GM19468 (cell line): ENCODE results near the gene PLEKHG3.

ENCODE experiments used
- ATAC-seq: cut with Tn5 transposase; IDR thresholded peaks from one replicate; pipeline ENCODE4 v1.9.1; 2021; ENCODE audit warnings: mild to moderate bottlenecking, moderate library complexity, moderate number of reproducible peaks; ENCODE audit not compliant: unreplicated experiment; ENCODE audit errors: extremely low read depth

Gene PLEKHG3

DNA sequence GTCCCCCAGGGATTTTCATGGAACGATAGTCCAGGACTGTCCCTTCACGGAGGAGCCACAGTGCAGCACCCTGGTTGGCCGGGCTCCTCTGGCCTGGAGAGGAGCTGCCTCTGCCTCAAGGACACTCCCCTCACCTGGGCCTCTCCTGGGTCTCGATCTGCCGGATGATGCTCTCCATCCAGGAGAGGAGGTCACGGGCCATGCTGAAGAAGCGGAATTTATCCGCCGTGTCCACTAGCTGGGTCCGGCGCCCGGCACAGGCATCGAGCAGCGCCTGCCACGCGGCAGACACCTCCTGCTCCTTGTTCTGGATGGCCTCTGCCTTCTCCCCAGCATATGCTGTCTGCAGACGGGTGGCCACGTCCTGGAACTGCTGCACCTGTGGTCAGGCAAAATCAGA, 66.5 kb downstream of the PLEKHG3 start:
- ATAC-seq: no peak

- ATAC-seq: no peak
Observed at GRCh38 chr14:64771161-64771560, 66.9 kb downstream of the PLEKHG3 start.

DNA sequence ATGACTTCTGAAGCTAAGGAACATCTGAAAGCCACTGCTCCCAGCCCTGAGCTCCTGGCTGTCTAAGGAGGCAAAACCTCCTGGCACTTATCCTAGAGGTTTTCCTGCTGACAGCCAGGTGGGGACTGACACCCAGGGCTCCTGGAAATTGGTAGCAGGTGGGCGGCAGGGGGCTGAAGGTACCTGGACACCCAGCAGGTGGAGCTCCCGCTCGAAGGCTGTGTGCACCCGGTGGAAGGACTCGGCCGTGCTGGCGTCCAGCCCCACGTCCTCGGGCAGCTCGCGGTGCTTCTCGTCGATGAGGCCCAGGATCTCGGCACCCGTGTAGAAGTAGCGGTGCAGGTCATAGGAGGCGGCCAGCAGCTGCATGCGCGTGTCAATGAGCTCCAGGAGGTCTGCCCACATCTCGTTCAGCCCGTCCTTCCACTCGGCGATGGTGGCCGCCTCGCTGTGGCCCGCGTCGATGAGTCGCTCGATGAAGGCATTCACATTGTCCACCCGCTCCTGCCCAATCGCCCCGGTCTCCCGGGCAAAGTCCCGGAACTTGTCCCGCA, 68.2 kb downstream of the PLEKHG3 start:
- no peak for ATAC-seq

GRCh38 chr14:64773046-64773445, 68.8 kb downstream of the PLEKHG3 start:
- no peak for ATAC-seq

DNA sequence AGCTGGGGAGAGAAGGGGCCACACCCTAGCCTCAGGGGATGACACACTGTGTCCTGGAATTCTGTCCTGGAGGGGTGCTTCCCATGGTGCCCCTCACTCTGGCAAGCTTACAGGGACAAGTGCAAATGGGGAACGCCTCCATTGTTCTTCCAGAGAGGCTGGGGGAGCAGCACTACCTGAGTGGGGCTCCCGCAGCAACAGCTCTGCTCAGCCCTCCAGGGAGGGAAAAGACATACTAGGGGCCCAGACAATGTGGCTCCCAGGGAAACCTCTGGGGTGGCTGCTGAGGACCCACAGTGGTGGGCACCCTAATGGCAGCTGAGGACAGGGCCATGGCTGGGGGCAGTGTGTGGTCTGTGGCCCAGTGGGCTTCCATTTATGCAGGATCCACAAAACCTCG, 69.4 kb downstream of the PLEKHG3 start:
- ATAC-seq: no peak

DNA sequence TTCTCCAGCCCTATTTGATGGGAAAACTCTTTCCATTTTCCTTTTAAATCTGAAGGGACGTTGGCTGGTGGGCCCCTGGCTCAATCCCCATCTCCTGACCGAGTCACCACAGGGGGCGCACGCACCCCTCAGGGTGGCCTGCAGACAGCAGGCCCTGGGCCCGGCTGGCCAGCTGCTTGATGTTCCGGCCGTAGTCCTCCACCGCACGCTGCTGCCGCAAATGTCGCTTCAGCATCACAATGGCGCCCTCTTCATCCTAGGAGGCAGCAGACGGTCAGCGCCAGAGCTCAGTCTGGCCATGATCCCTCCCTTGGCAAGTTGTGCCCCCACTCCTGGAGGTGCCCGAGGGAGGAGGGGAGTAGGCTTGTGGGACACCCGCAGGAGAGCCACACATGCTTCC, 70.0 kb downstream of the PLEKHG3 start:
- ATAC-seq: no peak

DNA sequence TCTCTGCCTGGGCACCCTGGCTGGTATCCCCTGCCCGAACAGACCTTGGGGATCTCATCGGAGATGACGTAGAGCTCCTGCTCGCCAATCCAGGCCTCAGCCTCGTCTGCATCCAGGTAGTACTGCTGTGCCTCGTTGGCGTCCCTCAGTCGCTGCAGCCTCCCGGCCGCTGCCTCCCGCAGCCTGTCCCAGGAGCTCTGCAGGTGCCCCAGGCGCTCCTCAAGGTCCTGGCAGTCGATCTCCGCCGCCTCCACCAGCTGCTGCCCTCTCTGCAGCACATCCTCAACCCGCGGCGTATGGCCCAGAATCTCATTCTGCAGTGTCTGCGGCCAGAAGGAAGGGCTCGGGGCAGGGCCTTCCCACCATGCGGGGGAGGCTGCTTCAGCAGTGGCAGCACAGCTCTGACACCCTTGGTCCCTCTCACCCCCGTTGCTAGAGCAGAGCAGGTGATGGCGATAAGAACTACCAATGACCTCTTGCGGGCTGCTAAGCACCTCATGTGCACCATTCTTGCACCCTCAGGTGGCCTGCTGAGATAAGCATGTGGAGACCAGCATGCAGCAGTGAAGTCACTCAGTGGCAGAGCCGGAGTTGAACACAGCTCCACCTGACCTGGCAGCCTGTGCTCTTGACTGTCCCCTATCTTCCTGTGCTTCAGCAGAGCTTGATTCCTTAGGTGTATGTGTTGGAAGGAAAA, 71.0 kb downstream of the PLEKHG3 start:
- ATAC-seq: no peak

DNA sequence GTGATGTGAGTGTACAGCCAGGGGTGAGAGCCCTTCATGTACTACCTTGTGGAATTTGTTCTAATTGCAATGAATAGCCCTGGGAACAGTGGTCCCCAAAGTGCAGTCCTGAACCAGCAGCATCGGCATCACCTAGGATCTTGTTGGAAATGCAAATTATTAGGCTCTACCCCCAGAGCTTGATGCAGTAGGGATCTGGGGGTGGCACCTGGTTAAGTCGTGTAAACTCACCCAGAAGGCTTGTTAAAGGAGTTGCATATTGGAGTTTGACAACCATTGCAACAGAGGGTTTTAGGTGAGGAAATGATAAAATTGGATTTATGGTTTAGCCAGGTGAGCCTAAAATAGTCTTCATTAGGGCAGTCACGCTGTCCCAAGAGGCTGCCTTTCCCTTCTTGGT, 73.2 kb downstream of the PLEKHG3 start:
- ATAC-seq: no peak

- no peak for ATAC-seq
Observed at GRCh38 chr14:64778104-64778754, 74.0 kb downstream of the PLEKHG3 start.

DNA sequence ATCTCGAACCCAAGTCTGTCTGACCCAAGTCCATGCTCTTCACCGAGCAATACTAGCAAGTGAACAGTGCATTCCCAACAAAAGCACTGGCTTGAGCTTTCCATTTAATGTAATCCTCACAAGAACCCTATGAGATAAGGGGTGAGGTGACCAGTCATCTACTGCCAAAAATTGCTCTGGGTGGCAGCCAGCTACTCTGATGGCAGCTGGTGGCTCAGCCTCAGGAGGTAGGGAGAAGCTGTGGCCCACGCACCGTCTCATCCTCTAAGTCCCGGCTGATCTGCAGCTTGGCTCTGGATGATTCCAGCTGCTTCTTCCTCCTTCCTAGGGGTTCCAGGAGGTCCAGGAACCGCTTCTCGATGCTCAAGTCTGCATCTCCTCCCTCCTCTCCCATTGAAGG, 75.2 kb downstream of the PLEKHG3 start:
- no peak for ATAC-seq

DNA sequence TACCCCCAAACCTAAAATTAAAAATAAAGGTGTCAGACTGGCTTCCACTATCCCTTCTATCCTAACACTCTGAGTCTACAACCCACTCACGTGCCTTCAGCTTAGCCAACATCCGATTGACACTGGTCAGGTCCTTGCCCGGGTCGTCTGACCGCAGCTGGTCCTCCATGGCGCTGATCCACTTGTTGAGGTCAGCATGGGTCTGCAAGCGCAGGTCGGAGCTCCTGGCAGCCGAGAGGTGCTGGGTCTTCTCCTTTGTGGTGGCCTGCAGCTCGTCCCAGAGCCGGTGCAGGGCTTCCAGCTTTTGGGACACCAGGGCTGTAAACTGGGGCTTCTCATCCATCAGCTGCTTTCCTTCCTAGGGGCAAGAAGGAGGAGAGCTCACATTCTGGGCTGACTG, 78.0 kb downstream of the PLEKHG3 start:
- ATAC-seq: no peak

DNA sequence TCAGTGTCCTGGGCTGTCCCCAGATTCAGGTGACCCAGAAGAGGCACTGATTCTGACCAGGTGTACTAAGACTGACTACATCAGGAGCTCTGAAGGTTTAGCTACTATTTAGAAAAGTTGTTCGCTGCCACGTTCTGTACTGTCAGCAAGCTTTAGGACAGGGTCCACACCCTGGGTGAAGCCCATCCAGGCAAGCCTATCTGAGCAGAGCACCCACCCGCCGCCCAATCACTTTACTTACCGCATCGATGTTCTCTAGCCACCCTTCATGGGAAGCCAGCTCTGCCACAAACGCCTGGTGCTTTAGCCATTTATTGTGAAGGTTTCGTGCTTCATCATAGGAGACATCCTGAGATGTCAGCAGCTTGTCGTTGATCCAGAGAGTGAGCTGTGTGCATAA, 79.8 kb downstream of the PLEKHG3 start:
- ATAC-seq: no peak

DNA sequence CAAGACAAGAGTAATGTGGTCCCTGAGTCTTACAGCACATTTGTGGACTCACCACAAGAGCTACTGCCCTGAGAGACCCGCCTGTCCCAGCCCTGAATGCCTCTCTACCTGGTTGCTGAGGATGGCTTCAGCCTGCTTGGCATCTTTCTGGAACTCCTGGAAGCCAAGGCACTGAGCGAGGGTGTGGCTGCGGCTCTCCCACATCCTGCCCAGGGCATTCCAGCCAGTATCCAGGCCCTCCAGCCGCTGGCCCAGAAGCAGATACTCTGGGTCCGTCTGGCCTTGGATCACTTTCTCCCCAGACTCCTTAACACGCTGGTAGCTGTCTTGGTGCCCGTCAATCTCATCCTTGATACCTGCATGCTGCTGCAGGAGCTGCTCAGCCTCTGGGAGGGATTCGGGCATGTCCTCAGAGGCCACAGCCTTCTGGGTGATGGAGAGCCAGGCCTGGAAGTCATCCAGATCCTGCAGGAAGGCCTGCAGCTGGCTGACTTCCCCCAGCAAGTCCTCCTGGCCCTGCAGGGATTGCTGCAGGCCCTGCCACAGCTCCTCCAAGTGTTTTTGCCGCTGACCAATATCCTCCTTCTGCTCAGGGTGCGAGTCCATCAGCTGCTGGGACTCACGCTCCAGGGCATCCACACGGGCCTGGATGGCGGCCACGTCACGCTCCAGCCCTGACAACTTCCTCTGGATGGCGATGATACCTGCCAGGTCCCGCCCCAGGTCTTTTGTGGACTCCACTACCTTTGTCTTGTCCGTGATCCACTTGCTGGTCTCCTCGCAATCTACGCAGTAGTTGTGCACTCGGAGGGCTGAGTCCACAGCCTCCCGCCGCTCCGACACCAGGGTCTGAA, 82.3 kb downstream of the PLEKHG3 start:
- ATAC-seq: no peak

GRCh38 chr14:64787619-64788018, 83.4 kb downstream of the PLEKHG3 start:
- ATAC-seq: no peak

GRCh38 chr14:64788706-64789105, 84.5 kb downstream of the PLEKHG3 start:
- ATAC-seq: no peak

- no peak for ATAC-seq
Observed at GRCh38 chr14:64789696-64790095, 85.5 kb downstream of the PLEKHG3 start.

DNA sequence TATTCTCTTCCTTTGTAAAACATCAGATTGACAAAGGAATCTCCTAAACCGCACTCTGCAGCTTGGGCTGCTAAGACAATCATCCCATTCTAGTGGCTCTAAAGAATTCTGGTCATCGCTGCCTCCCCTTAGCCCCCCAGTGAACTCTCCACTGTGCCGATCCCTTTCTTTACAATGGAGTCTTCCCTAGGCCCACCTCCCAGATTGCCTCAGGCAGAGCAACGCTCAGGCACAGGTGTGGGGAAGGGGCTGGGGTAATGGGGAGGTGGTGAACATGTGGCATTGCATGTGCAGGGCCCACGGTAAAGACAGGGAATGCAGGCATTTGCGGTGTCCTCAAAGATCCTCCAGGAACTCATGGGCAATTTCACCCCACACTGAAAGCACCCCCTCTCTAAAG, 86.3 kb downstream of the PLEKHG3 start:
- no peak for ATAC-seq

DNA sequence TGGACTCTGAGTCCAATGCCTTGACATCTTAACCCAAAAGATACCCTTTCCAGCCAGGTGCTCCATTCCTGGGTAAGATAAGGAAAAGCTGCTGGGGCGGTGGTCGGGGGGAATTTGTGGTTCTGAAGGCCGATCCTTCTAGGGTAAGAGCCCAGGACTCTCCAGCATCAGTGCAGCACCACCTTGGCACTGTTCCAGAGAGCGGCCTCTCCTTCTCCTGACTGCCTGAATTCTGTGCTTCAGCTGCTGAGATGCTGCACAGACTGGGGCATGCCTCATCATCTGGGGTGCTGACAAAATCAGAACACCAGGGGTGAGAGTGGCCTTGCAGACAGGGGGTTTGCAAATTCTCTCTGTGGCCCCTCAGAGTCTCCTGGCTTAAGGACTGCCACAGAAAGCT, 88.0 kb downstream of the PLEKHG3 start:
- ATAC-seq: no peak

DNA sequence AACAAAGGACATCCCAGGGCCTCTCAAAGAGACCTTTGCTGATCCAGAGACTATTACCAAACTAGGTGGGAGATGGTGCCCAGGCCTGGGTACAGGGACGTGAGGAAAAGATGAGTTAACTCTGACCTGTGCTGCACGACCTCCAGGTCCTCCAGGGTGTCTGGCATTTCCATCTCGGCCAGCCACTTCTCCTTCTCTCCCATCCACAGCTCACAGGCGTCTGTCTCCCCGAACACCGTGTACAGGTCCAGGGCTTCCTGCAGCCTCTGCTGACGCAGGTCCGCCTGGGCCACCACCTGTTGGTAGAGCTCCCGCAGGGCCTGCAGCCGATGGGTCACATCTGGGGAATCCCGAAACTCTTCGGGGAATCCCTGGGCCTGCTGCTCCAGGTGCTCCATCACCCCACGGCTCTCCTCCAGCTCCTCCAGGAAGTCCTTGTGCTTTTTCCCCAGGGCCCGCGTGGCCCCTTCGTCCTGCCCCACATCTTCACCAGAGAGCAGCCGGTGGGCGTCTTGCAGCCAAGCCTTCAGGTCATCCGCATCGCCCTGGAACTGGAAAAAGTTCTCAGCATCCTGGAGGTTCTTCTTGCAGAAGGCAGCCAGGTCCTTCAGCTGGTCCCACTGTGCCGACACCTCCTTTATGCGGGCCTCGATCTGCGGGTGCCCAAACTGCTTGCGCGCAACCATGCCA, 88.8 kb downstream of the PLEKHG3 start:
- ATAC-seq: no peak

- ATAC-seq: no peak
Observed at GRCh38 chr14:64795211-64795610, 91.0 kb downstream of the PLEKHG3 start.
